CD8-positive, alpha-beta memory T cell (primary cell): ENCODE data around the gene FGB. TPM values are rescaled to one million over a fixed set of nuclear protein-coding genes. Genes with fewer than 3 reads are reported as not detected.

ENCODE experiments used
- CTCF ChIA-PET: fragments of 350-600 bp; sonication (Branson Sonifier 250); formaldehyde crosslinking; loops from one replicate; lab custom pipeline; 2021; ENCODE audit warnings: antibody characterized with exemption; lab: Charles Lee
- POLR2A ChIA-PET: fragments of 350-600 bp; sonication (Branson Sonifier 250); formaldehyde crosslinking; loops from one replicate; lab custom pipeline; 2021; ENCODE audit warnings: antibody characterized with exemption; lab: Charles Lee
- DNase-seq, 5 donors: peaks; one replicate each; pipeline versions ENCODE4 v3.0.0 to v3.0.0-alpha.2; 2020 to 2022; ENCODE audit warnings: mixed read lengths in 1 of 5
- H3K27ac ChIP-seq: one replicate; pipeline ENCODE4 v1.7.0; 2013; ENCODE audit warnings: low read depth, mild to moderate bottlenecking, low read length, moderate library complexity
- H3K27me3 ChIP-seq: 2 replicates; pipeline ENCODE4 v1.7.0; 2013; ENCODE audit warnings: low read length, mild to moderate bottlenecking; ENCODE audit not compliant: insufficient read depth, poor library complexity, severe bottlenecking
- H3K36me3 ChIP-seq: 2 replicates; pipeline ENCODE4 v1.7.0; 2013; ENCODE audit warnings: mild to moderate bottlenecking, low read length, moderate library complexity; ENCODE audit not compliant: insufficient read depth
- H3K4me1 ChIP-seq: 2 replicates; pipeline ENCODE4 v1.7.0; 2013; ENCODE audit warnings: mild to moderate bottlenecking, low read length, moderate library complexity; ENCODE audit not compliant: insufficient read depth
- H3K4me3 ChIP-seq: 2 replicates; pipeline ENCODE4 v1.7.0; 2013; ENCODE audit warnings: mild to moderate bottlenecking, low read length
- H3K9me3 ChIP-seq: 2 replicates; pipeline ENCODE4 v1.7.0; 2013; ENCODE audit warnings: mild to moderate bottlenecking, low read length
- H3K27ac Mint-ChIP-seq, 8 donors: one replicate each; pipeline ENCODE4 v1.8.0; 2020 to 2021; ENCODE audit warnings: mixed read lengths in 8 of 8, mild to moderate bottlenecking in 6 of 8, inconsistent platforms in 3 of 8, moderate library complexity in 3 of 8
- H3K27me3 Mint-ChIP-seq, 2 donors: one replicate each; pipeline ENCODE4 v1.8.0; 2020 to 2021; ENCODE audit warnings: mixed read lengths in 2 of 2, mild to moderate bottlenecking in 1 of 2, moderate library complexity in 1 of 2
- H3K36me3 Mint-ChIP-seq, 3 donors: one replicate each; pipeline ENCODE4 v1.8.0; 2020 to 2021; ENCODE audit warnings: mixed read lengths in 3 of 3, inconsistent platforms in 1 of 3, mild to moderate bottlenecking in 1 of 3
- H3K4me1 Mint-ChIP-seq, 3 donors: one replicate each; pipeline ENCODE4 v1.8.0; 2020 to 2021; ENCODE audit warnings: mixed read lengths in 3 of 3, inconsistent platforms in 1 of 3, mild to moderate bottlenecking in 1 of 3
- H3K4me3 Mint-ChIP-seq, 7 donors: one replicate each; pipeline ENCODE4 v1.8.0; 2020 to 2021; ENCODE audit warnings: mixed read lengths in 7 of 7, mild to moderate bottlenecking in 6 of 7, moderate library complexity in 4 of 7, inconsistent platforms in 2 of 7
- H3K9me3 Mint-ChIP-seq, 5 donors: one replicate each; pipeline ENCODE4 v1.8.0; 2020 to 2022; ENCODE audit warnings: mixed read lengths in 5 of 5, mild to moderate bottlenecking in 3 of 5, moderate library complexity in 2 of 5, inconsistent platforms in 1 of 5
- polyA plus RNA-seq: library from polyadenylated mRNA; unstranded; fragments of 300-500 nt; fragmentation: Illumina TruSeq; gene quantifications from one replicate; pipeline ENCODE4 v1.2.3, GENCODE V29; 2021
- total RNA-seq, 2 experiments: library from RNA; stranded (reverse); gene quantifications; one replicate each; pipeline ENCODE4 v1.2.3, GENCODE V29; 2021

The FGB gene
- total and polyA plus RNA-seq, 3 experiments from 2014 or later, result not detected

- DNase-seq, result no peak
- H3K27ac ChIP-seq, result no peak overlapping the region
- no peaks in the 10 kb centered on the region for H3K4me1 ChIP-seq
- Mint-ChIP-seq H3K27ac (no peak overlapping the region), H3K4me3 (no peak overlapping the region), H3K4me1 (no peaks in the 10 kb centered on the region), H3K36me3 (no peaks in the 10 kb centered on the region), H3K27me3 (peaks cover 11 to 17% of the 10 kb centered on the region in 2 donors), H3K9me3 (no peaks in the 10 kb centered on the region)
- H3K36me3 ChIP-seq, result no peaks in the 10 kb centered on the region
- ChIA-PET POLR2A (interaction anchor here (0.6 kb wide), 1 partner anchor 306 kb away, joined by 3 read pairs; no protein-coding TSS in a partner anchor), CTCF (no interaction called here)
- no peaks in the 10 kb centered on the region for H3K27me3 ChIP-seq
- no peak overlapping the region for H3K4me3 ChIP-seq
- no peaks in the 10 kb centered on the region for H3K9me3 ChIP-seq
These were observed 21.4 kb downstream of the FGB start for GRCh38 chr4:154584259-154584658.

GRCh38 chr4:154585369-154586018 lies 22.7 kb downstream of the FGB start:
- ChIA-PET POLR2A (no interaction called here), CTCF (interaction anchor here (1.4 kb wide), 1 partner anchor 8 kb away, joined by 3 read pairs; no protein-coding TSS in a partner anchor)
- Mint-ChIP-seq H3K27me3 (peaks cover 16 to 26% of the 10 kb centered on the region in 2 donors), H3K9me3 (no peaks in the 10 kb centered on the region), H3K27ac (no peak overlapping the region), H3K4me1 (no peaks in the 10 kb centered on the region), H3K4me3 (no peak overlapping the region), H3K36me3 (no peaks in the 10 kb centered on the region)
- Histone ChIP-seq H3K9me3 (no peaks in the 10 kb centered on the region), H3K27me3 (no peaks in the 10 kb centered on the region), H3K36me3 (no peaks in the 10 kb centered on the region), H3K4me3 (no peak overlapping the region), H3K4me1 (no peaks in the 10 kb centered on the region), H3K27ac (no peak overlapping the region)
- DNase-seq, result no peak

GRCh38 chr4:154586296-154587033 lies 23.7 kb downstream of the FGB start:
- Histone ChIP-seq H3K36me3 (no peaks in the 10 kb centered on the region), H3K4me3 (no peak overlapping the region), H3K9me3 (no peaks in the 10 kb centered on the region), H3K4me1 (no peaks in the 10 kb centered on the region), H3K27ac (no peak overlapping the region), H3K27me3 (no peaks in the 10 kb centered on the region)
- ChIA-PET POLR2A (no interaction called here), CTCF (no interaction called here)
- H3K27ac Mint-ChIP-seq, result no peak overlapping the region
- H3K9me3 Mint-ChIP-seq, result no peaks in the 10 kb centered on the region
- no peaks in the 10 kb centered on the region for H3K36me3 Mint-ChIP-seq
- DNase-seq, result no peak
- peaks cover 16 to 30% of the 10 kb centered on the region in 2 donors for H3K27me3 Mint-ChIP-seq
- H3K4me3 Mint-ChIP-seq, result no peak overlapping the region
- H3K4me1 Mint-ChIP-seq, result no peaks in the 10 kb centered on the region

GRCh38 chr4:154588198-154588597 lies 25.4 kb downstream of the FGB start:
- ChIA-PET CTCF (no interaction called here), POLR2A (no interaction called here)
- H3K27ac Mint-ChIP-seq, result no peak overlapping the region
- Histone ChIP-seq H3K4me3 (no peak overlapping the region), H3K4me1 (no peaks in the 10 kb centered on the region), H3K27me3 (no peaks in the 10 kb centered on the region), H3K27ac (no peak overlapping the region), H3K9me3 (no peaks in the 10 kb centered on the region), H3K36me3 (no peaks in the 10 kb centered on the region)
- H3K27me3 Mint-ChIP-seq, result peaks cover 14 to 30% of the 10 kb centered on the region in 2 donors
- no peak overlapping the region for H3K4me3 Mint-ChIP-seq
- DNase-seq, result no peak
- no peaks in the 10 kb centered on the region for H3K9me3 Mint-ChIP-seq
- H3K4me1 Mint-ChIP-seq, result no peaks in the 10 kb centered on the region
- no peaks in the 10 kb centered on the region for H3K36me3 Mint-ChIP-seq

DNA sequence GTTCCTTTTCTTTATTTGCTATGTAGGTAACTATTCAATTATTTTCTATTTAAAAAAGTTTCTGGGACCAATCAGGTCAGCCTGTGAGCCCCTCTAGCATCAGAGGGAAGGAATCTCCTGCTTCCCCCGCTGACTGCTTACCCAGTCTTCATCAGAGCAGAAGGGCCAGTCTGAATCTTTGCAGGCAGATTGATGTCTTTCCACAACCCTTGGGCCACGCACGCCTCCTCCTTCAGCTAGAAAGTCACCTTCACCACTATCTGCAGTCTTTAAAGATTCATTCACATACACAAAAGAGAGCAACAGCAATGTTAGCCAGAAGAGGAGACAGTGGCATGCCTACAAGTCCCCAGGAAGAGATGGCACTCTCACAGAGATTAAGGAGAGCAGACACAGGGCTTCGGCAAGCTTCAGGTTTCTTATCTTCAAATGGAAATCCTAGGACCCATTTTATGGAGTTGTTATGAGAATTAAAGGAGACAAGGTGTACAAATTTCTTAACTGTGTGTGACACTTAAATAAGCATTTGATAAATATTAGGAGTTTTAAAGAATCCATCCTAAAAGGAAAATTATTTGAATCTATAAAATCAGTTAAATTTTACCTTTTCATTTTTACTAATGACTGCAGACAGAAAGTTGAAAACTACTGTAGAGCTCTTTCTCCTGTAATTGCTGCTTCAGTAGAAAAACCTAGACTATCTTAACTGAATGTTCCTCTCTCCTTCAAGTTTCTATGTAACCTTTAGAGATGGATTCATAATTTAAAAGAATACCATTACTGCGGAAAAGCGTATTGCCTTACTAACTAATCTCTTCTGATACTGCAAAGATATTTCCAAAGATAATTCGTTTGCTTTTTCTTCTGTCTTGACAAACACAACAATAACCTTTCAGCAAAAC lies 26.7 kb downstream of the FGB start:
- H3K36me3 Mint-ChIP-seq, result no peaks in the 10 kb centered on the region
- no peak overlapping the region for H3K4me3 ChIP-seq
- CTCF ChIA-PET, result no interaction called here

GRCh38 chr4:154590329-154591006 lies 27.7 kb downstream of the FGB start, which contains the start of gene FGA:
Gene FGA (minus strand): TSS chr4:154590742. CDS start chr4:154590687, 55 bp downstream.
- H3K9me3 Mint-ChIP-seq, result no peaks in the 10 kb centered on the region
- DNase-seq, result no peak
- H3K27me3 ChIP-seq, result no peaks in the 10 kb centered on the region
- no peaks in the 10 kb centered on the region for H3K36me3 Mint-ChIP-seq
- ChIA-PET POLR2A (no interaction called here), CTCF (no interaction called here)
- H3K4me1 Mint-ChIP-seq, result no peaks in the 10 kb centered on the region
- peaks cover 11 to 37% of the 10 kb centered on the region in 2 donors for H3K27me3 Mint-ChIP-seq
- no peak within 1 kb of the TSS for H3K27ac Mint-ChIP-seq
- no peaks in the 10 kb centered on the region for H3K9me3 ChIP-seq
- H3K4me3 ChIP-seq, result no peak within 1 kb of the TSS
- H3K36me3 ChIP-seq, result no peaks in the 10 kb centered on the region
- no peak within 1 kb of the TSS for H3K27ac ChIP-seq
- H3K4me1 ChIP-seq, result no peaks in the 10 kb centered on the region
- no peak within 1 kb of the TSS for H3K4me3 Mint-ChIP-seq

More for the DNA sequence above, 26.7 kb downstream of the FGB start:
- Histone ChIP-seq H3K9me3 (no peaks in the 10 kb centered on the region), H3K4me1 (no peaks in the 10 kb centered on the region), H3K36me3 (no peaks in the 10 kb centered on the region), H3K27ac (no peak overlapping the region), H3K27me3 (no peaks in the 10 kb centered on the region)
- no peak for DNase-seq
- Mint-ChIP-seq H3K4me1 (no peaks in the 10 kb centered on the region), H3K27ac (no peak overlapping the region), H3K9me3 (no peaks in the 10 kb centered on the region), H3K27me3 (peaks cover 14 to 37% of the 10 kb centered on the region in 2 donors), H3K4me3 (no peak overlapping the region)
- POLR2A ChIA-PET, result no interaction called here

DNA sequence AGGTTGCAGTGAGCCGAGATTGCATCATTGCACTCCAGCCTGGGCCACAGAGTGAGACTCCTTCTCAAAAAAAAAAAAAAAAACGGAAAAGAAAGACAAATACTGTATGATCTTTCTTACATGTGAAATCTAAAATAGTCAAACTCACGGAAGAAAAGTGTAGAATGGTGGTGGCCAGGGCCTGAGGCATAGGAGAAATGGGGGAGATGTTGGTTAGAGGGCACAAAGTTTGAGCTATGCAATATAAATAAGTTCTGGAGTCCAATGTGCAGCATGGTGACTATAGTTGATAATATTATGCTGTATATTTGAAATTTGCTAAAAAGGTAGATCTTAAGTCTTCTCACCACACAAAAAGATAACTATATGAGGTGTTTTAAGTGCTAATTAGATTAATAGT lies 29.1 kb downstream of the FGB start:
- no peaks in the 10 kb centered on the region for H3K36me3 Mint-ChIP-seq
- no peak for DNase-seq
- H3K4me3 Mint-ChIP-seq, result no peak overlapping the region
- H3K36me3 ChIP-seq, result no peaks in the 10 kb centered on the region
- H3K4me1 Mint-ChIP-seq, result no peaks in the 10 kb centered on the region
- no peaks in the 10 kb centered on the region for H3K4me1 ChIP-seq
- no peak overlapping the region for H3K4me3 ChIP-seq
- ChIA-PET POLR2A (no interaction called here), CTCF (interaction anchor here (0.6 kb wide), 1 partner anchor 30 kb away, joined by 5 read pairs; no protein-coding TSS in a partner anchor)
- no peak overlapping the region for H3K27ac ChIP-seq
- no peak overlapping the region for H3K27ac Mint-ChIP-seq
- H3K27me3 Mint-ChIP-seq, result peaks cover 7 to 35% of the 10 kb centered on the region in 2 donors
- no peaks in the 10 kb centered on the region for H3K9me3 ChIP-seq
- H3K27me3 ChIP-seq, result no peaks in the 10 kb centered on the region
- no peaks in the 10 kb centered on the region for H3K9me3 Mint-ChIP-seq
